Measurements from ENCODE around the gene OOSP4A. TPM values are rescaled to one million over a fixed set of nuclear protein-coding genes. Genes with fewer than 3 reads are reported as not detected.

Gene OOSP4A
- polyA plus RNA-seq (not detected in 2 replicates), polyA minus RNA-seq (not detected in 2 replicates)

GRCh38 chr11:59963733-59964132, at the start of gene OOSP4A:
Gene OOSP4A (plus strand): TSS chr11:59964033. CDS start chr11:59964033, 0 bp downstream.
- Histone ChIP-seq H3K9ac (ENCODE audit: low read length) (no peak within 1 kb of the TSS), H3K4me3 (ENCODE audit: low read length) (no peak within 1 kb of the TSS), H2AFZ (ENCODE audit: low read depth, low read length) (no peak within 1 kb of the TSS), H3K79me2 (replicated peaks; ENCODE audit: insufficient read depth, low read length) (no peaks in the 10 kb centered on the region), H3K9me2 (ENCODE audit: insufficient read depth, low read length) (no peaks in the 10 kb centered on the region), H3K27me3 (ENCODE audit: insufficient read depth, low read depth, low read length) (no peaks in the 10 kb centered on the region), H3K4me2 (ENCODE audit: low read length) (no peak within 1 kb of the TSS), H3K27ac (ENCODE audit: low read length) (no peak within 1 kb of the TSS), H3K9me3 (ENCODE audit: low read length) (no peaks in the 10 kb centered on the region), H3F3A (ENCODE audit: insufficient read depth, low read length, poor library complexity, severe bottlenecking) (no peaks in the 10 kb centered on the region), H3K36me3 (ENCODE audit: insufficient read depth, low read length) (no peaks in the 10 kb centered on the region), H4K20me1 (ENCODE audit: insufficient read depth) (no peaks in the 10 kb centered on the region)
- no peak for TF ChIP-seq EZH2 (IDR thresholded peaks at IDR 0.05; ENCODE audit: borderline replicate concordance, insufficient read depth, low read length, poor library complexity, severe bottlenecking)
- no peak for TF ChIP-seq EP300 (conservative IDR thresholded peaks at IDR 0.05; ENCODE audit: poor library complexity, severe bottlenecking)
- TF ChIP-seq RAD21 (conservative IDR thresholded peaks at IDR 0.05) = no peak
- TF ChIP-seq POLR2AphosphoS5 (IDR thresholded peaks at IDR 0.05) = no peak
- no peak for TF ChIP-seq CTCF (IDR thresholded peaks at IDR 0.05; ENCODE audit: poor library complexity, severe bottlenecking)
- TF ChIP-seq MXI1 (conservative IDR thresholded peaks at IDR 0.05; ENCODE audit: poor library complexity, severe bottlenecking) = no peak
- no peak for TF ChIP-seq SMC3 (conservative IDR thresholded peaks at IDR 0.05; ENCODE audit: poor library complexity)
- TF ChIP-seq REST (IDR thresholded peaks at IDR 0.05; ENCODE audit: borderline replicate concordance) = no peak
- no peak for TF ChIP-seq TAF1 (IDR thresholded peaks at IDR 0.05; ENCODE audit: low read depth)

GRCh38 chr11:59918480-59918879, 45.4 kb upstream of the OOSP4A start:
- TF ChIP-seq TAF1 (IDR thresholded peaks at IDR 0.05; ENCODE audit: low read depth) (no peak), EZH2 (IDR thresholded peaks at IDR 0.05; ENCODE audit: borderline replicate concordance, insufficient read depth, low read length, poor library complexity, severe bottlenecking) (no peak), CTCF (IDR thresholded peaks at IDR 0.05; ENCODE audit: poor library complexity, severe bottlenecking) (no peak), EP300 (conservative IDR thresholded peaks at IDR 0.05; ENCODE audit: poor library complexity, severe bottlenecking) (no peak), POLR2AphosphoS5 (IDR thresholded peaks at IDR 0.05) (no peak), REST (IDR thresholded peaks at IDR 0.05; ENCODE audit: borderline replicate concordance) (no peak), MXI1 (conservative IDR thresholded peaks at IDR 0.05; ENCODE audit: poor library complexity, severe bottlenecking) (no peak)
- peaks cover 13% of the 10 kb centered on the region for H3K9me3 ChIP-seq (ENCODE audit: low read length)
- no peak overlapping the region for H3K9ac ChIP-seq (ENCODE audit: low read length)
- no peaks in the 10 kb centered on the region for H3K27me3 ChIP-seq (ENCODE audit: insufficient read depth, low read depth, low read length)
- no peaks in the 10 kb centered on the region for H4K20me1 ChIP-seq (ENCODE audit: insufficient read depth)
- H3K4me3 ChIP-seq (ENCODE audit: low read length) = no peak overlapping the region
- no peak overlapping the region for H3K4me2 ChIP-seq (ENCODE audit: low read length)
- no peaks in the 10 kb centered on the region for H3K79me2 ChIP-seq (replicated peaks; ENCODE audit: insufficient read depth, low read length)
- H3F3A ChIP-seq (ENCODE audit: insufficient read depth, low read length, poor library complexity, severe bottlenecking) = no peaks in the 10 kb centered on the region
- H3K36me3 ChIP-seq (ENCODE audit: insufficient read depth, low read length) = no peaks in the 10 kb centered on the region
- H3K9me2 ChIP-seq (ENCODE audit: insufficient read depth, low read length) = no peaks in the 10 kb centered on the region
- H3K27ac ChIP-seq (ENCODE audit: low read length) = no peak overlapping the region
- no peak overlapping the region for H2AFZ ChIP-seq (ENCODE audit: low read depth, low read length)

All from neural cell (in vitro differentiated cells).